Breast epithelium (tissue), 4 donors: Measurements from ENCODE around the gene PNMA1. TPM values are rescaled to one million over a fixed set of nuclear protein-coding genes. Genes with fewer than 3 reads are reported as not detected.

ENCODE experiments used
- DNase-seq, 2 donors: peaks; one replicate each; pipeline ENCODE4 v3.0.0-alpha.2; 2019; ENCODE audit warnings: low spot score in 2 of 2
- H3K27ac ChIP-seq, 2 donors: fragments of 200-600 bp; sonication (generic) in 1 of 2; one replicate each; pipeline ENCODE4 v1.5.1; 2016 to 2019; ENCODE audit warnings: mild to moderate bottlenecking in 1 of 2
- H3K27me3 ChIP-seq, 2 donors: fragments of 200-600 bp; sonication (generic) in 1 of 2; one replicate each; pipeline versions ENCODE4 v1.5.1 to v1.6.0; 2017 to 2019; ENCODE audit warnings: control low read depth in 1 of 2, mild to moderate bottlenecking in 1 of 2
- H3K36me3 ChIP-seq: fragments of 200-600 bp; one replicate; pipeline ENCODE4 v1.5.1; 2019
- H3K4me1 ChIP-seq, 2 donors: fragments of 200-600 bp; sonication (generic); one replicate each; pipeline ENCODE4 v1.5.1; 2016 to 2019; ENCODE audit warnings: control low read depth in 1 of 2
- H3K4me3 ChIP-seq, 3 donors: fragments of 200-600 bp; sonication (generic); 1 replicate in 2 of 3; 2 replicates in 1 of 3; pipeline ENCODE4 v1.5.1; 2016 to 2019; ENCODE audit warnings: mild to moderate bottlenecking in 3 of 3, moderate library complexity in 2 of 3
- H3K9me3 ChIP-seq, 2 donors: fragments of 200-600 bp; sonication (generic) in 1 of 2; one replicate each; pipeline ENCODE4 v1.5.1; 2016 to 2019; ENCODE audit warnings: control low read depth in 1 of 2
- CTCF ChIP-seq, 3 donors: fragments of 450-650 bp; IDR thresholded peaks; one replicate each; pipeline ENCODE4 v1.5.1; 2016 to 2017; ENCODE audit warnings: antibody characterized with exemption in 3 of 3, mild to moderate bottlenecking in 3 of 3, moderate library complexity in 3 of 3
- POLR2A ChIP-seq: fragments of 450-650 bp; IDR thresholded peaks from one replicate; pipeline ENCODE4 v1.6.1; 2016; ENCODE audit warnings: antibody characterized with exemption, mild to moderate bottlenecking, moderate library complexity
- POLR2AphosphoS5 ChIP-seq, 3 donors: sonication (generic); formaldehyde crosslinking; IDR thresholded peaks; one replicate each; pipeline ENCODE4 v1.6.1; 2017; ENCODE audit warnings: antibody characterized with exemption in 3 of 3
- intact Hi-C: fragments of 100-400 bp; cut with DNase I; formaldehyde crosslinking; loops from one replicate; pipeline ENCODE4 v1.15.1; 2023; ENCODE audit warnings: low total_unique reads
- total RNA-seq, 3 donors: library from RNA; depleted of rRNA; stranded (reverse); fragments of >200 nt; gene quantifications; one replicate each; pipeline ENCODE4 v1.1.0, GENCODE V29; 2016

The PNMA1 gene
- total RNA-seq, 3 donors from 2014 or later = 12.1 to 19.3 (median 19.2) TPM

GRCh38 chr14:73760598-73761586 lies 46.7 kb upstream of the PNMA1 start:
- Histone ChIP-seq H3K36me3 (no peaks in the 10 kb centered on the region), H3K4me3 (peak overlapping the region; percentile 62 to 85 (median 82)), H3K9me3 (no peaks in the 10 kb centered on the region), H3K27me3 (no peaks in the 10 kb centered on the region), H3K27ac (peak overlapping the region; percentile 96), H3K4me1 (peaks cover 16 to 72% of the 10 kb centered on the region in 2 donors)
- TF ChIP-seq POLR2AphosphoS5 (IDR thresholded peaks at IDR 0.05) = no peak
- no peak for TF ChIP-seq CTCF (IDR thresholded peaks at IDR 0.05)
- TF ChIP-seq POLR2A = no peak
- no peak for DNase-seq
- intact Hi-C loops = no loop called here

GRCh38 chr14:73759714-73760597 lies 45.8 kb upstream of the PNMA1 start:
- peak overlapping the region; percentile 62 to 85 (median 82) for H3K4me3 ChIP-seq
- H3K36me3 ChIP-seq = no peaks in the 10 kb centered on the region
- peak; percentile 96 to 97 for DNase-seq
- peak overlapping the region; percentile 96 for H3K27ac ChIP-seq
- peak; percentile 70 for TF ChIP-seq POLR2A
- TF ChIP-seq CTCF (IDR thresholded peaks at IDR 0.05) = peak in 2 of 3 donors; percentile 16 to 21
- peak; percentile 85 to 93 (median 90) for TF ChIP-seq POLR2AphosphoS5 (IDR thresholded peaks at IDR 0.05)
- H3K9me3 ChIP-seq = no peaks in the 10 kb centered on the region
- intact Hi-C loops = no loop called here
- H3K4me1 ChIP-seq = peaks cover 25 to 73% of the 10 kb centered on the region in 2 donors
- H3K27me3 ChIP-seq = no peaks in the 10 kb centered on the region

- Histone ChIP-seq H3K4me1 (peaks cover 23 to 73% of the 10 kb centered on the region in 2 donors), H3K27me3 (no peaks in the 10 kb centered on the region), H3K9me3 (no peaks in the 10 kb centered on the region), H3K27ac (peak overlapping the region; percentile 96), H3K36me3 (no peaks in the 10 kb centered on the region), H3K4me3 (peak overlapping the region; percentile 62 to 85 (median 82))
- intact Hi-C loops = no loop called here
- TF ChIP-seq POLR2A (no peak), POLR2AphosphoS5 (IDR thresholded peaks at IDR 0.05) (peak in 1 of 3 donors; percentile 52), CTCF (IDR thresholded peaks at IDR 0.05) (no peak)
- no peak for DNase-seq
Measured at GRCh38 chr14:73759183-73759713, 45.1 kb upstream of the PNMA1 start.

GRCh38 chr14:73758392-73759182 lies 44.4 kb upstream of the PNMA1 start:
- Histone ChIP-seq H3K27me3 (no peaks in the 10 kb centered on the region), H3K4me1 (peaks cover 27 to 75% of the 10 kb centered on the region in 2 donors), H3K4me3 (peak overlapping the region; percentile 62 to 85 (median 82)), H3K27ac (peak overlapping the region; percentile 96), H3K9me3 (no peaks in the 10 kb centered on the region), H3K36me3 (no peaks in the 10 kb centered on the region)
- DNase-seq = peak in 1 of 2 donors; percentile 63
- no peak for TF ChIP-seq POLR2AphosphoS5 (IDR thresholded peaks at IDR 0.05)
- TF ChIP-seq POLR2A = no peak
- peak in 2 of 3 donors; percentile 44 to 61 for TF ChIP-seq CTCF (IDR thresholded peaks at IDR 0.05)
- intact Hi-C loops = no loop called here
